IMR-90 (cell line): Measurements from ENCODE around the gene EEIG2. TPM values are rescaled to one million over a fixed set of nuclear protein-coding genes. Genes with fewer than 3 reads are reported as not detected.

ENCODE experiments used
- ATAC-seq: fragments of 200-7000 bp; cut with Tn5 transposase; 2 replicates; pipeline ENCODE4 v1.9.1; 2020; ENCODE audit warnings: low read depth, mild to moderate bottlenecking, moderate library complexity
- BruUV-seq: library from RNA; stranded (reverse); fragments of 400-500 nt; replicated peaks from 2 replicates; lab custom pipeline; 2021; lab: Mats Ljungman, UMichigan
- CTCF ChIA-PET: fragments of 300-600 bp; formaldehyde crosslinking; extraction: SDS; loops from one replicate; lab custom pipeline; 2021; ENCODE audit warnings: antibody characterized with exemption; lab: Yijun Ruan, JAX
- POLR2A ChIA-PET: fragments of 300-600 bp; sonication (Branson Sonifier 250); formaldehyde crosslinking; loops from one replicate; lab custom pipeline; 2022; ENCODE audit warnings: antibody characterized with exemption; ENCODE audit not compliant: unreplicated experiment; lab: Charles Lee
- DNase-seq: peaks from one replicate; pipeline ENCODE4 v3.0.0; 2013
- H2AFZ ChIP-seq: replicated peaks from 2 replicates; pipeline ENCODE3; 2013; ENCODE audit warnings: low read length, mild to moderate bottlenecking; ENCODE audit not compliant: poor library complexity
- H2AK5ac ChIP-seq: 2 replicates; pipeline ENCODE4 v1.6.1; 2013; ENCODE audit warnings: low read depth, low read length, inconsistent platforms
- H2AK9ac ChIP-seq: replicated peaks from 2 replicates; pipeline ENCODE3; 2013; ENCODE audit warnings: mild to moderate bottlenecking, low read depth, low read length, moderate library complexity; ENCODE audit not compliant: poor library complexity
- H2BK120ac ChIP-seq: 2 replicates; pipeline ENCODE4 v1.6.1; 2013; ENCODE audit warnings: low read depth, low read length, inconsistent platforms
- H2BK15ac ChIP-seq: 3 replicates; pipeline ENCODE4 v1.6.1; 2013; ENCODE audit warnings: low read depth, low read length, inconsistent platforms
- H2BK20ac ChIP-seq: 2 replicates; pipeline ENCODE4 v1.6.1; 2013; ENCODE audit warnings: low read depth, mild to moderate bottlenecking, inconsistent platforms, low read length, moderate library complexity
- H2BK5ac ChIP-seq: 2 replicates; pipeline ENCODE4 v1.6.1; 2013; ENCODE audit warnings: mild to moderate bottlenecking, low read depth, low read length, inconsistent platforms; ENCODE audit not compliant: poor library complexity, severe bottlenecking
- H3K14ac ChIP-seq: replicated peaks from 2 replicates; pipeline ENCODE4 v1.6.1; 2013; ENCODE audit warnings: low read depth, low read length, inconsistent platforms
- H3K18ac ChIP-seq: 2 replicates; pipeline ENCODE4 v1.6.1; 2013; ENCODE audit warnings: low read depth, low read length, control low read depth
- H3K23ac ChIP-seq: 2 replicates; pipeline ENCODE4 v1.6.1; 2013; ENCODE audit warnings: low read depth, low read length, inconsistent platforms
- H3K27ac ChIP-seq: 2 replicates; pipeline ENCODE4 v1.5.1; 2013; ENCODE audit warnings: mild to moderate bottlenecking, control low read depth, low read length; ENCODE audit not compliant: insufficient read depth
- H3K27me3 ChIP-seq: 2 replicates; pipeline ENCODE4 v1.6.1; 2013; ENCODE audit warnings: low read length; ENCODE audit not compliant: control insufficient read depth, insufficient read depth
- H3K36me3 ChIP-seq: 2 replicates; pipeline ENCODE4 v1.6.1; 2013; ENCODE audit warnings: low read length, mixed read lengths; ENCODE audit not compliant: control insufficient read depth, insufficient read depth
- H3K4ac ChIP-seq: 2 replicates; pipeline ENCODE4 v1.6.1; 2013; ENCODE audit warnings: low read depth, low read length, inconsistent platforms
- H3K4me1 ChIP-seq: 2 replicates; pipeline ENCODE4 v1.6.1; 2013; ENCODE audit warnings: low read length, mixed read lengths; ENCODE audit not compliant: control insufficient read depth, insufficient read depth
- H3K4me2 ChIP-seq: 2 replicates; pipeline ENCODE4 v1.6.1; 2013; ENCODE audit warnings: low read depth, mild to moderate bottlenecking, control low read depth, low read length, moderate library complexity
- H3K4me3 ChIP-seq: 2 replicates; pipeline ENCODE4 v1.5.1; 2013; ENCODE audit warnings: low read depth, mild to moderate bottlenecking, control low read depth, low read length, moderate library complexity; ENCODE audit not compliant: insufficient read depth
- H3K56ac ChIP-seq: 2 replicates; pipeline ENCODE4 v1.6.1; 2013; ENCODE audit warnings: low read length, inconsistent platforms; ENCODE audit not compliant: insufficient read depth; ENCODE audit errors: extremely low read depth
- H3K79me1 ChIP-seq, 2 experiments: 2 replicates each; pipeline ENCODE4 v1.6.1; 2013; ENCODE audit warnings: low read length in 2 of 2, inconsistent platforms in 1 of 2, low read depth in 1 of 2
- H3K9ac ChIP-seq: 2 replicates; pipeline ENCODE4 v1.6.1; 2013; ENCODE audit warnings: low read depth, low read length, control low read depth
- H3K9me1 ChIP-seq: 2 replicates; pipeline ENCODE4 v1.6.1; 2013; ENCODE audit warnings: low read length, inconsistent platforms; ENCODE audit not compliant: insufficient read depth
- H3K9me3 ChIP-seq: 2 replicates; pipeline ENCODE4 v1.6.1; 2013; ENCODE audit warnings: low read length; ENCODE audit not compliant: control insufficient read depth, insufficient read depth
- H4K20me1 ChIP-seq: 2 replicates; pipeline ENCODE4 v1.6.1; 2013; ENCODE audit warnings: low read length, inconsistent platforms; ENCODE audit not compliant: insufficient read depth
- H4K5ac ChIP-seq: 2 replicates; pipeline ENCODE4 v1.6.1; 2013; ENCODE audit warnings: mild to moderate bottlenecking, low read depth, low read length, control low read depth
- H4K8ac ChIP-seq, 2 experiments: 2 replicates each; pipeline ENCODE4 v1.6.1; 2013; ENCODE audit warnings: low read depth in 2 of 2, low read length in 2 of 2, control low read depth in 1 of 2, inconsistent platforms in 1 of 2
- H4K91ac ChIP-seq: 2 replicates; pipeline ENCODE4 v1.6.1; 2013; ENCODE audit warnings: low read depth, low read length, inconsistent platforms; ENCODE audit not compliant: insufficient read depth
- BHLHE40 ChIP-seq: fragments of 150-350 bp; IDR thresholded peaks from 2 replicates; pipeline ENCODE4 v1.6.1; 2016; ENCODE audit warnings: mild to moderate bottlenecking, low read depth, low read length
- CEBPB ChIP-seq: IDR thresholded peaks from 2 replicates; pipeline ENCODE4 v1.6.1; 2012; ENCODE audit warnings: low read depth, low read length, improper control_type of control experiment
- CHD1 ChIP-seq: IDR thresholded peaks from 2 replicates; pipeline ENCODE4 v1.6.1; 2012; ENCODE audit warnings: low read depth, low read length, improper control_type of control experiment
- FOS ChIP-seq: fragments of 150-350 bp; IDR thresholded peaks from 2 replicates; pipeline ENCODE4 v1.6.1; 2016; ENCODE audit warnings: low read depth, low read length
- MAFK ChIP-seq: IDR thresholded peaks from 2 replicates; pipeline ENCODE4 v1.6.1; 2012; ENCODE audit warnings: low read depth, low read length, improper control_type of control experiment
- MAZ ChIP-seq: IDR thresholded peaks from 2 replicates; pipeline ENCODE4 v1.6.1; 2012; ENCODE audit warnings: low read depth, mild to moderate bottlenecking, low read length, improper control_type of control experiment, moderate library complexity, borderline replicate concordance
- MXI1 ChIP-seq: IDR thresholded peaks from 2 replicates; pipeline ENCODE4 v1.6.1; 2012; ENCODE audit warnings: low read depth, mild to moderate bottlenecking, low read length, moderate library complexity, borderline replicate concordance
- NFE2L2 ChIP-seq: fragments of 150-350 bp; IDR thresholded peaks from 2 replicates; pipeline ENCODE4 v1.6.1; 2016; ENCODE audit warnings: low read depth, mild to moderate bottlenecking, low read length
- POLR2A ChIP-seq: IDR thresholded peaks from 2 replicates; pipeline ENCODE4 v1.6.1; 2012; ENCODE audit warnings: mild to moderate bottlenecking, low read depth, low read length
- RCOR1 ChIP-seq: IDR thresholded peaks from 2 replicates; pipeline ENCODE4 v1.6.1; 2012; ENCODE audit warnings: mild to moderate bottlenecking, low read length, improper control_type of control experiment; ENCODE audit not compliant: insufficient replicate concordance
- RFX5 ChIP-seq: IDR thresholded peaks from 2 replicates; pipeline ENCODE4 v1.8.0; 2012; ENCODE audit warnings: low read depth, mild to moderate bottlenecking, low read length, moderate library complexity
- SMC3 ChIP-seq: fragments of 150-350 bp; IDR thresholded peaks from 2 replicates; pipeline ENCODE4 v1.6.1; 2016; ENCODE audit warnings: low read depth, mild to moderate bottlenecking, antibody characterized with exemption, low read length, moderate library complexity
- USF2 ChIP-seq: fragments of 150-350 bp; IDR thresholded peaks from 2 replicates; pipeline ENCODE4 v1.6.1; 2017; ENCODE audit warnings: mild to moderate bottlenecking, antibody characterized with exemption, low read length, low read depth
- WGBS, 2 experiments: methylation state at CpG; one replicate each; pipeline versions ENCODE4 v1.1.5 to v1.1.7; 2013; ENCODE audit warnings: missing lambda C conversion rate in 2 of 2; ENCODE audit not compliant: insufficient read length in 1 of 2; ENCODE audit errors: extremely low coverage in 2 of 2; 5-methylcytosine and 5-hydroxymethylcytosine counted together
- dilution Hi-C: fragments of 300-500 bp; cut with HindIII; formaldehyde crosslinking; loops from one replicate; pipeline ENCODE4 v1.14.3; 2018; ENCODE audit warnings: low sequenced_read_pairs; ENCODE audit not compliant: unreplicated experiment
- in situ Hi-C: fragments of 300-500 bp; cut with MboI; formaldehyde crosslinking; loops from 3 replicates; pipeline ENCODE4 v1.14.3; 2019; ENCODE audit warnings: low sequenced_read_pairs, inconsistent platforms, mixed read lengths
- intact Hi-C: fragments of 100-400 bp; cut with micrococcal nuclease; formaldehyde crosslinking; loops from 2 replicates; pipeline ENCODE4 v1.10.0; 2022
- polyA plus RNA-seq, 3 experiments: library from polyadenylated mRNA; depleted of rRNA; stranded (reverse); fragments of >200 nt; gene quantifications; 2 replicates each; pipeline ENCODE4 v1.2.3, GENCODE V29; 2012; ENCODE audit warnings: low replicate concordance in 1 of 3
- total RNA-seq: library from RNA; depleted of rRNA; stranded (reverse); fragments of >200 nt; gene quantifications from 2 replicates; pipeline ENCODE4 v1.2.3, GENCODE V29; 2012
- TF ChIP-seq, protein P1 (sequence below): conservative IDR thresholded peaks from 2 replicates; pipeline ENCODE4 v1.5.1; 2012; ENCODE audit warnings: mild to moderate bottlenecking, low read depth, low read length, improper control_type of control experiment
- TF ChIP-seq, protein P2 (sequence below): fragments of 150-350 bp; IDR thresholded peaks from 2 replicates; pipeline ENCODE4 v1.6.1; 2016; ENCODE audit warnings: low read depth, mild to moderate bottlenecking, low read length, moderate library complexity, borderline replicate concordance

The EEIG2 gene
- total and polyA plus RNA-seq, 2 of the 4 experiments (the other 2 are of a cell fraction) = 1.7 to 4.8 TPM

DNA sequence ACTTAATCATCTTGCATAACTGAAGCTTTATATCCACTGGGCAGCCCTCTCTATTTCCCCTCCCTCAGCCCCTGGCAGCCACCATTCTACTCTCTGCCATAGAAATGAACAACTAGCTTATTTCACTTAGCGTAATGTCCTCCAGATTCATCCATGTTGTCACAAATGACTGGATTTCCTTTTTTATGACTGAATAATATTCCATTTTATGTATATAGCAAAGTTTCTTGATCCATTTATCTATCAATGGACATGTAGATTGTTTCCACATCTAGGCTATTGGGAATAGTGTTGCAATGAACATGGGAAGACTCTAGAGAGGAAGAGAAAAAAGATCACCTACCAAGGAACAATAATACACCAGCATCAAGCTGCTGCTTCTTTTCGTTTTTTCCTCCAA is 32.1 kb upstream of the EEIG2 start:
- no peaks in the 10 kb centered on the region for H4K20me1 ChIP-seq
- ChIA-PET POLR2A (no interaction called here), CTCF (interaction anchor here (1.7 kb wide), 1 partner anchor 15 kb away, joined by 6 read pairs; no protein-coding TSS in a partner anchor)
- H3K4me1 ChIP-seq = no peaks in the 10 kb centered on the region
- H3K27ac ChIP-seq = no peak overlapping the region
- no peak overlapping the region for H4K5ac ChIP-seq
- BruUV-seq = no TSS peak
- H2BK5ac ChIP-seq = no peak overlapping the region
- H2BK15ac ChIP-seq = no peak overlapping the region
- WGBS, 2 experiments = no CpG with 5 or more reads among the region's 2 CpGs
- no peak overlapping the region for H2AK5ac ChIP-seq
- no peaks in the 10 kb centered on the region for H3K36me3 ChIP-seq
- dilution Hi-C loops (no loop called here), intact Hi-C loops (no loop called here), in situ Hi-C loops (no loop called here)
- H4K91ac ChIP-seq = no peak overlapping the region
- H3K9ac ChIP-seq = no peak overlapping the region
- H3K9me1 ChIP-seq = no peaks in the 10 kb centered on the region
- H3K9me3 ChIP-seq = no peaks in the 10 kb centered on the region
- H3K14ac ChIP-seq = no peak overlapping the region
- H2AFZ ChIP-seq = no peak overlapping the region
- no peak overlapping the region for H2BK120ac ChIP-seq
- DNase-seq = no peak
- H2BK20ac ChIP-seq = no peak overlapping the region
- TF ChIP-seq CEBPB (no peak), POLR2A (no peak), RFX5 (no peak), CHD1 (no peak), FOS (no peak), SMC3 (no peak), MXI1 (no peak), MAZ (no peak), USF2 (no peak), RCOR1 (no peak), NFE2L2 (no peak), MAFK (no peak), BHLHE40 (no peak)
- TF ChIP-seq, protein P1, sequence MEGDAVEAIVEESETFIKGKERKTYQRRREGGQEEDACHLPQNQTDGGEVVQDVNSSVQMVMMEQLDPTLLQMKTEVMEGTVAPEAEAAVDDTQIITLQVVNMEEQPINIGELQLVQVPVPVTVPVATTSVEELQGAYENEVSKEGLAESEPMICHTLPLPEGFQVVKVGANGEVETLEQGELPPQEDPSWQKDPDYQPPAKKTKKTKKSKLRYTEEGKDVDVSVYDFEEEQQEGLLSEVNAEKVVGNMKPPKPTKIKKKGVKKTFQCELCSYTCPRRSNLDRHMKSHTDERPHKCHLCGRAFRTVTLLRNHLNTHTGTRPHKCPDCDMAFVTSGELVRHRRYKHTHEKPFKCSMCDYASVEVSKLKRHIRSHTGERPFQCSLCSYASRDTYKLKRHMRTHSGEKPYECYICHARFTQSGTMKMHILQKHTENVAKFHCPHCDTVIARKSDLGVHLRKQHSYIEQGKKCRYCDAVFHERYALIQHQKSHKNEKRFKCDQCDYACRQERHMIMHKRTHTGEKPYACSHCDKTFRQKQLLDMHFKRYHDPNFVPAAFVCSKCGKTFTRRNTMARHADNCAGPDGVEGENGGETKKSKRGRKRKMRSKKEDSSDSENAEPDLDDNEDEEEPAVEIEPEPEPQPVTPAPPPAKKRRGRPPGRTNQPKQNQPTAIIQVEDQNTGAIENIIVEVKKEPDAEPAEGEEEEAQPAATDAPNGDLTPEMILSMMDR = no peak
- TF ChIP-seq, protein P2, sequence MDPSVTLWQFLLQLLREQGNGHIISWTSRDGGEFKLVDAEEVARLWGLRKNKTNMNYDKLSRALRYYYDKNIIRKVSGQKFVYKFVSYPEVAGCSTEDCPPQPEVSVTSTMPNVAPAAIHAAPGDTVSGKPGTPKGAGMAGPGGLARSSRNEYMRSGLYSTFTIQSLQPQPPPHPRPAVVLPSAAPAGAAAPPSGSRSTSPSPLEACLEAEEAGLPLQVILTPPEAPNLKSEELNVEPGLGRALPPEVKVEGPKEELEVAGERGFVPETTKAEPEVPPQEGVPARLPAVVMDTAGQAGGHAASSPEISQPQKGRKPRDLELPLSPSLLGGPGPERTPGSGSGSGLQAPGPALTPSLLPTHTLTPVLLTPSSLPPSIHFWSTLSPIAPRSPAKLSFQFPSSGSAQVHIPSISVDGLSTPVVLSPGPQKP = no peak
- H3K79me1 ChIP-seq = no peaks in the 10 kb centered on the region
- H3K4ac ChIP-seq = no peak overlapping the region
- H3K4me3 ChIP-seq = no peak overlapping the region
- no peak overlapping the region for H3K23ac ChIP-seq
- no peak overlapping the region for H2AK9ac ChIP-seq
- no peak for ATAC-seq
- peaks cover 5% of the 10 kb centered on the region for H3K27me3 ChIP-seq
- no peak overlapping the region for H3K4me2 ChIP-seq
- H4K8ac ChIP-seq = no peak overlapping the region
- no peak overlapping the region for H3K56ac ChIP-seq
- H3K18ac ChIP-seq = no peak overlapping the region
